GM23248 (cell line): ENCODE data around the gene APOL4. TPM values are rescaled to one million over a fixed set of nuclear protein-coding genes. Genes with fewer than 3 reads are reported as not detected.
"Not testable (repeated sequence)": the region's sequence is repeated elsewhere in the genome, so short reads cannot be mapped to it uniquely, and the experiment has no call there.

Experiments
- DNase-seq: peaks from one replicate; pipeline ENCODE4 v3.0.0-alpha.2; 2015
- H2AFZ ChIP-seq: fragments of 200-600 bp; sonication (generic); 2 replicates; pipeline ENCODE4 v1.6.1; 2016; ENCODE audit warnings: antibody characterized with exemption
- H3F3A ChIP-seq: fragments of 200-600 bp; sonication (generic); 2 replicates; pipeline ENCODE4 v1.6.1; 2016; ENCODE audit warnings: mild to moderate bottlenecking, antibody characterized with exemption, mixed run types; ENCODE audit not compliant: insufficient read depth
- H3K27ac ChIP-seq: fragments of 200-600 bp; sonication (generic); 2 replicates; pipeline ENCODE4 v1.5.1; 2016; ENCODE audit warnings: mild to moderate bottlenecking
- H3K27me3 ChIP-seq: fragments of 200-600 bp; sonication (generic); replicated peaks from 2 replicates; pipeline ENCODE4 v1.6.1; 2016; ENCODE audit warnings: mild to moderate bottlenecking; ENCODE audit not compliant: insufficient read depth
- H3K36me3 ChIP-seq: fragments of 200-600 bp; sonication (generic); 2 replicates; pipeline ENCODE4 v1.6.1; 2016; ENCODE audit warnings: low read depth, mild to moderate bottlenecking
- H3K4me1 ChIP-seq: fragments of 200-600 bp; sonication (generic); 2 replicates; pipeline ENCODE4 v1.6.1; 2016; ENCODE audit warnings: mild to moderate bottlenecking; ENCODE audit not compliant: insufficient read depth
- H3K4me2 ChIP-seq: fragments of 200-600 bp; sonication (generic); one replicate; pipeline ENCODE4 v1.6.1; 2016; ENCODE audit warnings: mild to moderate bottlenecking; ENCODE audit not compliant: unreplicated experiment
- H3K4me3 ChIP-seq: fragments of 200-600 bp; sonication (generic); 2 replicates; pipeline ENCODE4 v1.5.1; 2016; ENCODE audit warnings: mild to moderate bottlenecking
- H3K79me2 ChIP-seq: fragments of 200-600 bp; sonication (generic); 2 replicates; pipeline ENCODE4 v1.6.1; 2016; ENCODE audit warnings: mild to moderate bottlenecking; ENCODE audit not compliant: insufficient read depth
- H3K9ac ChIP-seq: fragments of 200-600 bp; sonication (generic); 2 replicates; pipeline ENCODE4 v1.6.1; 2016; ENCODE audit warnings: mild to moderate bottlenecking
- H3K9me2 ChIP-seq: fragments of 200-600 bp; sonication (generic); 2 replicates; pipeline ENCODE4 v1.6.1; 2016; ENCODE audit warnings: mixed run types, mild to moderate bottlenecking, moderate library complexity; ENCODE audit not compliant: insufficient read depth
- H3K9me3 ChIP-seq: fragments of 200-600 bp; sonication (generic); one replicate; pipeline ENCODE4 v1.6.1; 2017; ENCODE audit warnings: low read depth
- H4K20me1 ChIP-seq: fragments of 200-600 bp; sonication (generic); 2 replicates; pipeline ENCODE4 v1.6.0; 2016; ENCODE audit not compliant: insufficient read depth
- EZH2 ChIP-seq: fragments of 200-600 bp; sonication (generic); IDR thresholded peaks from 2 replicates; pipeline ENCODE4 v1.6.1; 2018; ENCODE audit warnings: antibody characterized with exemption, mild to moderate bottlenecking; ENCODE audit not compliant: insufficient read depth, poor library complexity, severe bottlenecking
- EZH2phosphoT487 ChIP-seq: fragments of 200-600 bp; sonication (generic); IDR thresholded peaks from 2 replicates; pipeline ENCODE4 v1.6.1; 2018; ENCODE audit warnings: antibody characterized with exemption, moderate library complexity, mild to moderate bottlenecking, low read depth; ENCODE audit not compliant: insufficient read depth
- WGBS, 2 experiments: methylation state at CpG; one replicate each; pipeline ENCODE4 v1.1.6; 2015 to 2017; ENCODE audit warnings: low lambda C conversion rate in 2 of 2, low coverage in 1 of 2; ENCODE audit errors: missing lambda C conversion rate in 2 of 2; 5-methylcytosine and 5-hydroxymethylcytosine counted together
- in situ Hi-C: fragments of 300-500 bp; cut with MboI; formaldehyde crosslinking; loops from 2 replicates; pipeline ENCODE4 v1.15.0; 2020
- polyA plus RNA-seq: library from polyadenylated mRNA; unstranded; fragments of >200 nt; fragmentation: Nextera tagmentation; extraction: Ambion mirVana; gene quantifications from 2 replicates; pipeline ENCODE4 v1.2.1, GENCODE V29; 2016
- total RNA-seq: library from RNA; depleted of rRNA; stranded (reverse); fragments of >200 nt; shearing (Covaris generic); gene quantifications from 2 replicates; pipeline ENCODE4 v1.2.3, GENCODE V29; 2014

Gene APOL4
- total and polyA plus RNA-seq, 2 experiments from 2014 or later: not detected

GRCh38 chr22:36233796-36234195 is 32.2 kb upstream of the APOL4 start:
- H3K27me3 ChIP-seq: no peaks in the 10 kb centered on the region
- H3K36me3 ChIP-seq: peaks cover 16% of the 10 kb centered on the region; the same call in 1 of the 2 replicates
- H3K4me1 ChIP-seq: peaks cover 8% of the 10 kb centered on the region; the same call in 1 of the 2 replicates
- no peak for DNase-seq
- TF ChIP-seq EZH2 (no peak), EZH2phosphoT487 (no peak)
- no peak overlapping the region for H2AFZ ChIP-seq
- H4K20me1 ChIP-seq: no peaks in the 10 kb centered on the region
- H3K9ac ChIP-seq: no peak overlapping the region
- in situ Hi-C loops: no loop called here
- H3F3A ChIP-seq: peaks cover 7% of the 10 kb centered on the region; the same call in 1 of the 2 replicates
- peaks cover 51% of the 10 kb centered on the region for H3K79me2 ChIP-seq
- no peaks in the 10 kb centered on the region for H3K9me2 ChIP-seq
- H3K9me3 ChIP-seq: no peaks in the 10 kb centered on the region
- H3K27ac ChIP-seq: no peak overlapping the region
- no peak overlapping the region for H3K4me3 ChIP-seq
- H3K4me2 ChIP-seq: no peak overlapping the region
- WGBS, 2 experiments: 87 to 89% methylated on average over 7 of the region's 7 CpGs

DNA sequence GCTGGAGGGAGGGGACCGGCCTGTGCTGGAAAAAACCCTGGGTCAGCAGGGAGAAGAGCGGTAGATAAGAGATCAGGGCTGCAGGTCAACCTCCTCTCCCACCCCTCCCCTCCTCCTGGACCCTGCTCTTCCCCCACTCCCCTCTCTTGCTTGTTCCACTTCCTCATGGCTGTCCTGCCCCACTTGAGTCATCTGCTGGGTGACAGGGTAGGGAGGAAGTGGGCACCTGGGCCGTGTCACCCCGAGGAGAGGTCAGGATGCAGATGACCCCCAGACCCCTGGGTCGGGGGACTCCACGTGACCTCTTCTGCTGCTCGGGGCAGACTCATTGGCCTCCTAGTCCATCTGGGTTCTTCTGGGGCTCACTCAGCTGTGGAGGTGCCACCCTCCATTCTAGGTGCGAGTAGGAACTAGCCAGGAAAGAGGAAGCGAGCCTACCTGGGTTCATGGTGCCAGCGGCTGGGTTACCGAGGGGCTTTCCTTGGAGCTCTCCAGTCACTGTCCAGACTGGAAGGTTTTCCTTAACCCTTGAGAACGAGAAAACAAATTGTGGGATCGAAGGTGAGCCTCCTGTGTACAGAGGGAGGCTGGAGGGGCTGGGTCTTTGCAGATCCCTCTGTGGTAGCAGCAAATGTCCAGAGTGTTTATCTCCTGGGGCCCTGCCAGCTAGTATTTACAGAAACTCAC is 31.2 kb upstream of the APOL4 start:
- DNase-seq: no peak
- H3F3A ChIP-seq: no peaks in the 10 kb centered on the region; the same call in 1 of the 2 replicates
- in situ Hi-C loops: no loop called here
- H3K36me3 ChIP-seq: peaks cover 19% of the 10 kb centered on the region; the same call in 1 of the 2 replicates
- no peaks in the 10 kb centered on the region for H3K9me3 ChIP-seq
- no peak overlapping the region for H3K9ac ChIP-seq
- H4K20me1 ChIP-seq: no peaks in the 10 kb centered on the region
- no peak overlapping the region for H3K4me2 ChIP-seq
- peaks cover 8% of the 10 kb centered on the region; the same call in 1 of the 2 replicates for H3K4me1 ChIP-seq
- no peak overlapping the region for H3K4me3 ChIP-seq
- no peak overlapping the region for H2AFZ ChIP-seq
- no peaks in the 10 kb centered on the region for H3K9me2 ChIP-seq
- WGBS, 2 experiments: 89 to 91% methylated on average over 12 to 13 of the region's 13 CpGs
- no peak overlapping the region for H3K27ac ChIP-seq
- TF ChIP-seq EZH2 (no peak), EZH2phosphoT487 (no peak)
- H3K79me2 ChIP-seq: peaks cover 42% of the 10 kb centered on the region
- H3K27me3 ChIP-seq: no peaks in the 10 kb centered on the region

DNA sequence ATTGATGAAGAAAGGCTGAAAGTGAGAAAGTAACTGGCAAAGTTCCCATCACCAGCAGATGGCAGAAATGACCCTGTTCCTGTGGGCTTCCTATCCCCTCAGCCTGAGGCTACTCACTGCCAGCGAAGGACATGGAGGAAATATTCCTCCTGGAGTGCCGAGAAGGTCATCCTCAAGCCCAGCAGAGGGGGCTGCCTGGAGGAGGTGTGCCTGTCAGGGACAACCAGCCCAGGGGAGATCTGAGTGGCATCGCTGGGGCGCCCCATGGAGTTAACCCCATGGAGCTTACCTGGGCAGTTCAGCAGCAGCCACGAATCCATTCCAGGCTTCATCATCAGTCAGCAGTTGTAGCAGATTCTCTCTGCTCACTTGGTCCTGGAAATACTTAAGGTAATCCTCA is 29.4 kb upstream of the APOL4 start:
- peaks cover 23% of the 10 kb centered on the region for H3K79me2 ChIP-seq
- H3F3A ChIP-seq, H3K27me3 ChIP-seq, H3K9me2 ChIP-seq, H3K4me2 ChIP-seq, H2AFZ ChIP-seq, H4K20me1 ChIP-seq, H3K9me3 ChIP-seq, in situ Hi-C loops, H3K4me1 ChIP-seq, H3K9ac ChIP-seq, H3K4me3 ChIP-seq, H3K27ac ChIP-seq, DNase-seq: not testable (repeated sequence)
- peaks cover 25% of the 10 kb centered on the region; the same call in 1 of the 2 replicates for H3K36me3 ChIP-seq
- WGBS, 2 experiments: 86 to 87% methylated on average over 5 of the region's 5 CpGs

- WGBS, 2 experiments: 75 to 77% methylated on average over 2 to 3 of the region's 3 CpGs
- DNase-seq, H3K27me3 ChIP-seq, H2AFZ ChIP-seq, H3K4me1 ChIP-seq, H3K4me3 ChIP-seq, in situ Hi-C loops, H3K4me2 ChIP-seq, H3F3A ChIP-seq, H3K27ac ChIP-seq, H3K9me3 ChIP-seq, H3K9me2 ChIP-seq, H3K9ac ChIP-seq, H3K79me2 ChIP-seq, H4K20me1 ChIP-seq: not testable (repeated sequence)
- H3K36me3 ChIP-seq: peaks cover 25% of the 10 kb centered on the region; the same call in 1 of the 2 replicates
Observed at GRCh38 chr22:36229649-36230048, 28.0 kb upstream of the APOL4 start.

- no peak overlapping the region for H3K4me2 ChIP-seq
- H3K4me1 ChIP-seq: no peaks in the 10 kb centered on the region
- no peaks in the 10 kb centered on the region for H4K20me1 ChIP-seq
- H2AFZ ChIP-seq: no peak overlapping the region
- TF ChIP-seq EZH2 (no peak), EZH2phosphoT487 (no peak)
- DNase-seq: no peak
- peaks cover 25% of the 10 kb centered on the region; the same call in 1 of the 2 replicates for H3K36me3 ChIP-seq
- no peaks in the 10 kb centered on the region for H3K27me3 ChIP-seq
- H3K9me2 ChIP-seq: no peaks in the 10 kb centered on the region
- WGBS, 2 experiments: 71 to 80% methylated on average over 7 of the region's 7 CpGs
- no peaks in the 10 kb centered on the region for H3F3A ChIP-seq
- H3K79me2 ChIP-seq: 0 out of 2 replicates have a peak, but pooled peaks cover 2% of the 10 kb centered on the region
- no peak overlapping the region for H3K9ac ChIP-seq
- no peak overlapping the region for H3K4me3 ChIP-seq
- H3K9me3 ChIP-seq: no peaks in the 10 kb centered on the region
- in situ Hi-C loops: no loop called here
- H3K27ac ChIP-seq: no peak overlapping the region
Observed at GRCh38 chr22:36228944-36229343, 27.3 kb upstream of the APOL4 start.

DNA sequence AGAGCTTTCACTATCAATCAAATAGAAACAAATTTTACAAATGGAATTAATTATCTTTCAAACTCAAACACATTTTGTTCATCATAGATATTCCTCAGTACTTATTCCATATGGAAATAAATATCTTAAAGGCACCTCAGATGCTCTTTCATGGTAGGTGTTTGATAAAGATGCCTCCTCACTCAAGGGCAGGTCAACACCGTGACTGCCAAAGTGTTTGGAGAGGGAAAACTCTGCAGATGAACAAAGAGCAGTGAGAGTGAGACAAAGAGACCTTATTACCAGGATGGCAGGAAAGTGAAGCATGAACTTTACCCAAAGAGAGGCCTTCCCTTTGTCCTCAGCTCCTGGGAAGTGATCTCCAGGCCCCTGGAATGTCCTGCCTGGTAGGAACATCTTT is 26.8 kb upstream of the APOL4 start:
- H3K79me2 ChIP-seq, H3K9ac ChIP-seq, H3K27ac ChIP-seq, H3K4me3 ChIP-seq, H2AFZ ChIP-seq, H3K9me3 ChIP-seq, H3K9me2 ChIP-seq, H4K20me1 ChIP-seq, DNase-seq, H3K4me1 ChIP-seq, in situ Hi-C loops, H3K27me3 ChIP-seq, H3F3A ChIP-seq, H3K4me2 ChIP-seq: not testable (repeated sequence)
- WGBS, 2 experiments: 89 to 100% methylated on average over 1 of the region's 1 CpG
- peaks cover 25% of the 10 kb centered on the region; the same call in 1 of the 2 replicates for H3K36me3 ChIP-seq
